Hindlimb muscle (tissue), 1 donor: Measurements from ENCODE around the gene HOXA5. TPM values are rescaled to one million over a fixed set of nuclear protein-coding genes. Genes with fewer than 3 reads are reported as not detected.

Source experiments
- DNase-seq: peaks from one replicate; pipeline ENCODE4 v3.0.0-alpha.2; 2013
- polyA plus RNA-seq: library from polyadenylated mRNA; unstranded; fragments of 120-200 nt; gene quantifications from one replicate; pipeline ENCODE4 v1.2.1, GENCODE V29; 2013; ENCODE audit not compliant: insufficient read length

Gene HOXA5
- polyA plus RNA-seq, 1 donor: 7.0 TPM

DNA sequence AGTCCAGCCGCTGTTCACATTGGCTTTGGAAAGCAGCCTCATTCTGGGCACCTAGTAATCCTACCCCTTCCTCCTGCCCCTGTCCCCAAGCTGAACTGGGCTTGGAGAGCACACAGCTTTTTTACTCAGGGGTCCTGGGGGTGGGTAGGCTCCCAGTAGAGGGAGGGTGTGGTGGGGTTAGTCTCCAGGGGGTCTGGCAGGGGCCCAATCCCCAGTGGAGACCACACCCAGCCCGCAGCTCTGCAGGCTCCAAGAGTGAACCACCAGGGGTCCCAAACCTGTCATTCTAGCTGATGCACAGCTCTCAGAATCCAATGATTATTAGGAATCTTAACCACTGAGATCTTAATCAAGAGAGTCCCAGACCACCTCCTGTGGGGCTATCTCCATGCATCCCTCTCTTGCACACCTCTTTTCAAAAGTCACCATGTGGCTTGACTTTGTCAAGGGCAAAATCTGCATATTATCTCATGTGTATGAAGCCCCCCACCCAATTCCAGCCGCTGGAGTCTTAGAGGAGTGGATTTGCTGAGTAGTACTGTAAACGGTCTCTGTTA is 38.9 kb upstream of the HOXA5 start:
- DNase-seq: no peak

DNA sequence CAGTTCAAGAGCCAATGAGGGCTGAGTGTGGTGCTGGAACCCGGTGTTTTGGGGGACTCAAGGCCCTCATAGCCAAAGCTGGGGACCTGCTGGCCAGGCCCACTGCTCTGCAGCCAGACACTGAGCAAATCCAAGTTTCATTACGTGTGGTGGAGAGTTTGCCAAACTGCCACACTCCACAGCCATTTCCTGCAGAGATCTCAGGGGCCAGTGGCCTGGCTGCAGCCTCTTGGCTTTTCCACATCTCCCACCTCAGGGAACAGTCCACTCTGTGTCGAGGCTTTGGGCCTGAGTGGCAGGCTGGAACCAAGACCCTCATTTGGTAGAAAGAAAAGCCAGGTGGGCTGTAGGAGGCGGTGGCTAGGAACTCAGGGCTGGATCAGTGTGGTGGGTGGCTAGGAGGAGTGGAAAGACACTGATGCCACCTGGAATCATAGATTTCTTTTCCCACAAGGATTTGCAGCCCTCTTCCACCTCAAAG is 38.4 kb upstream of the HOXA5 start:
- no peak for DNase-seq

DNA sequence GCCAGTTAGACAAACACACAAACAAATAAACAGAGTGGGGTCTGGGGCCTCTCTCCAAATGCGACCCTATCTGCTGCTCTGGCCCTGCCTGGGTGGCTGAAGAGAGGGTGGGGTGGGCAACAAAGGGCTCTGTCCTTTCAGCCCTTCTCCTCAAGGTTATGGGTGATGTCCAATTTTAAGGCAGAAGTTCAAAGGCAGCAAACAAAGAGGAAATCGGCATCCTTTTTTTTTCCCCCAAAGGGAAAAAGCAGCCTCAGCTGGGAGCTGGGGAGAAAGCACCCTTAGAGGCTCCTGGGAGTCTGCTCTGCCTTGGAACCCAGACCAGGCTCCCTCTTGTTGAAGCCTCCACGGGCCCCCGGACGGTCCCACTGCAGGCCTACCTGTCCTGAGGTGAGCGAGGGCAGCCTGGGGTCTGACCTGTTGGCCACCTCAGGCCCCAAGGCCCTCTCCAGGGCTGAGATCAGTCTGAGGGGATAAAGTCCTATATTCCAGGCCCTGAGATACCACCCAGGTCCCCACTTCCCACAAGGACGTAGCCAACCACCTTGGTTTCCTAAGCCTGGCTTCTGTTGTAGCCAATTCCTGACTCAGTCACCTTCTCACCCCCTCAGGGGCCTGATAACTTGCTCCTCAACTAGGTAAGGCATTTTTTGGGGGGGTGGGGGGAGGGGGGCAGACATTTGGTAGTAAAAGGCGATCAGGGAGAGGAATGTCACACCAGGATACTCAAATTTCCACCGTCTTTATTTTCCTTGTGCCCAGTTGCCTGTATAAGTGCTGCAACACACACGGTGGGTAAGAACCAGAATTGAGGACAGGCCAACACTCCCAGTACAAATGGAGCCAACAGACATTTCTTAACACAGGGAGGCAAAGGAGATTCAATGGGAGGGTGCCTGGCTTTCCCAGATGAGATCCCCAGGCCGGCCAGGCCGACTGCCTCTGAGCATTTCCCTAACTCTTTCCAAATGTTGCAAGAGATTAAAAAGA is 37.2 kb upstream of the HOXA5 start:
- no peak for DNase-seq

DNA sequence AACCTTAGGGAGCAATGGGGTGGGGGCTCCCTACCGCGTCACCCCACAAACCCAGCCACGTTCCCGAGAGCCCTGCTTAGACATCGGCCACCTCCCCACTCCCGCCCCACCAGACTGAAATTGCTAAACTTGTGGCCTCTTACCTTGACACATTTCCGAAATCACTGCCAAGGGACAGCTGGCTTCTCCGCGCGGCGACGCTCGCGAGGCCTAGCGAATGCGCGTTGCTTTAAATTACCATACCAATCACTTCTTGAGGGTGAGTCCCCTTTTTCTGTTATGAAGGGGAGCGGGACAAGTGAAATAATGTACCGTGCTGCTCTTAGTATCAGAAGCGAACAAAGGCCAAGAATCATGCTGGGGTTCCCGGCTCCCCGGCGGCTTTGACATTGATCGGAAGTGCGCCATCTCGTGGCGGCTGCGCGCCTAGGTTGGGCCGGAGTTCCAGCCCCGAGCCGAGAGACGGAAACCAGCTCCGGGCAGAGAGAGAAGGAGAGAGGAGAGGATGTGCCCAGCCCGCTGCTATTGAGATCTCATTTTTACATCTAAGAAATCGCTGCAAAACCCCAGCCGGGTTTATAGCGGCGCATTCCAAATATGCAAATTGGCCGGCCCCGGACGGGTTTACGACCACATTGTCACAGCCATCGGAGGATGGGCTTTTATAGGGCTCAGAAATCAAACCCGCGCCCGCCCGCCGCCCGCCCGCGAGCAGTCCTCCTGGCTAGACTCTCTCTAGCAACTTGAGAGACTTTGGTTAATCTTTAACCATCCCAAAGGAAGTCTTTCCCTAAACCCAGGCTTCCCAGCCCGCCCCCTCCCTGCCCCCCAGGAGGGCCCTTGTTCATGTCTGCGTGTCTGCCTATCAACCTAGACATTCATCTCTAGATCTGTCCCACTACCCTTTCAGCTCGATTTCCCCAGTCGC is 36.3 kb upstream of the HOXA5 start:
- DNase-seq: peak; percentile 93

DNA sequence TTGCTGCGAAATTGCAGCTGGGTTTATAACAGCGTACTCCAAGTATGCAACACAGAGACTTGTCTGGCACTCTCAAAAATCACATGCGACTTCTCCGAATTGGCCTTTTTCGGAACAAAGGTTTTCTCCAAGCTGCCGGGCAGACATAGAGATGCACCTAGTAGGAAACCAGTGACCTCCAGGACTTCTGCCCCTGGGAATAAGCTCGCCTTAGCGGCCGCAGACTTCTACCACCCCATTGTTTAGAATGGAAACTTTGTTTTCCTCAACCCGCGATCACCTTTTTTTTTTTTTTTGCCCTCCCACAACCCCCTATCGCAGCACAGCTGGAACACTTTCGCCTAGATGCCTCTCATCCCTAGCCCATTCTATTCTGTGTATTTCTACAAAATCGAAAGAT is 35.5 kb upstream of the HOXA5 start:
- DNase-seq: no peak

DNA sequence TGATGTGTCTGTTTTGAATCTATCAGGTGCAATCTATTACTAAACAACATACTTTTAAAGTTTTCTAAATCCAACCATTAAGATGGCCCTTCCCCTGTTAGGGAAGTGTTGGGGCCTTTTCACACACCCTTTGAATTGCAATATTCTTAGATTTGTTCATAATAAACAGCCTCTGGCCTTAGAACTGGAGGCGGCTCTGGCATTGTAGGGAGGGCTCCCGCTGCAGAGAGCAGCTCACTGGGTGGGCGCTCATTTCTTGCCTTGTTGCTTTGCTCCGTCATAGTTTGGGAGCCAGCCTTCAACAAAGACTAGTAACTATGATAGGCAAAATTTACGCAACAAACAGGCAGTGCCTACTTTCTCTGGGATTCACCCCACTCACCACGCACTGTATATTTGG is 34.9 kb upstream of the HOXA5 start:
- DNase-seq: no peak

DNA sequence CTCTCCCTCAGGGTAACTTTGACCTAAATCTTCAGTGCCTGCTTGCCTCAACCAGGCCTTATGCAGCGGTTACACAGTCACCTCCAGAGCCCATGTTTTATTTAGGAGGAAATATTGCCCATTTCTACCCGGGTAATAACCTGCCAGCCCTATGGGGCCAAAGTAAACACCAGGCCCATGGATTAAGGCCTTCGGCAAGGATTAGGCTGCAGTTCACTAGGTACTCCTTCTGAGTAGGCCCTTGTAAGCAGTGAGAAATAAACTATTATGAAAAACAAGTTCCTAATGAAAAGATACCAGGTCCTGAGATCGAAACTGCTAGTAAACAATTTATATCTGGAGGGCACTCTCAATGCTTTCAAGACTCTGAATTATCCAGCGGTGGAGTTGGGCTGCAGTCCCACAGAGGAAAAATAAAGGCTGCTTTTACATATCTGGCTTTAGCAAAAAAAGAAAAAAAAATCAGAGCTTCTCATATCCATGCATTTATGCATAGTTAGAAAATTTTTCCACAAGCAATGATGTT is 34.4 kb upstream of the HOXA5 start:
- DNase-seq: no peak

DNA sequence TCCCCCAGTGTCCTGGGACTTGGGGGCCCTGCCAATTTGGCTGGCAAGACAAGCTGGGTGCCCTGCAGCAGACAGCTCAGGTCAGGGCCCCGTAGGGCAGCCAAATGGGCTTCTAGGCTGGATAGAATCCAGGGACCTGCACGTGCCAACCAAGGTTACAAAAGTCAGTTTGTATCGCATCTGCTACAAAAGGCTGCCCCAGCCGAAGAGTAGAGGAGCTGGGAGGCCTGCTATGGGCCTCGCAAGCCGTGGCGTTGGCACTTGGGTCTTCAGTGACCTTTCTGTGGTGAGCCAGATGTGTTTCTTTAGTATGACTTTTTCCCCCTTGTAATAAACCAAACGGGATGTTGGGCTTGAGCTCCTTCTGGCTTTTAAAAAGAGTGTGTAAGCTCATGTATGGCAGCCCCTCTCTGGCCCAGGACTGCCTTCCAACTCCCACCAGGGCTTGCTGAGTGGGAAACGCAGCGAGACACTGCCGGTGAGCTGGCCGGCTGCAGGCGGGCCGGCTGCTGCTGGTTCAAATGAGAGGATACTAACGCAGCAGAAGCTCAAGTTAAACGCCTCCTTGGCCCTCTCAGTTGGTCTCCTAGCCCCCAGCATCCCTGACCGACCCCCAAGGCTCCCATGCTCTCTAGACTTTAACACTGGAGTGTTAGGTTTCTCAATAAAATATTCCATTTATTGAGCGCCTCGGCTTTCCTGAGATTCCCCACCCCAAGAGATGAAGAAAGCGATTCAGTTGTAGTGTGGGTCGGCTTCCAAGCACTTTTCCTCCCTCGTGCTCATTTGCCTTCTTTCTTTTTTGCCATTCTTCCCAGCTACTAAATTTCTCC is 33.7 kb upstream of the HOXA5 start:
- DNase-seq: no peak

DNA sequence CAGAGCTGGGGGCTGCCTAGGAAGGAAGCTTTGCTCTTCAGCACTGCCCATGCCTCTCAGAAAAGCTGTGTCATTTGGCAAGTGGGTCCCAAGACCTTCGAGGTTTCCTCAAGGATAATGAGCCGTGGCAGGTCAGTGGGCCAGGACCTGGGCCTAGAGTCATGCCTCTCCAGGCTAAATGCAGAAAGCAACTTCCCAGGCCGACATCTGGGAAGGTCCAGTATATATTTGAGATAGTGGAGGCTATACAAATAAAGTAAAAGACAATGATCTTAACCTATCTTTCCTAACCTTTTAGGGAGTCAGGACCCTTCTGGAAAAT is 33.0 kb upstream of the HOXA5 start:
- no peak for DNase-seq

DNA sequence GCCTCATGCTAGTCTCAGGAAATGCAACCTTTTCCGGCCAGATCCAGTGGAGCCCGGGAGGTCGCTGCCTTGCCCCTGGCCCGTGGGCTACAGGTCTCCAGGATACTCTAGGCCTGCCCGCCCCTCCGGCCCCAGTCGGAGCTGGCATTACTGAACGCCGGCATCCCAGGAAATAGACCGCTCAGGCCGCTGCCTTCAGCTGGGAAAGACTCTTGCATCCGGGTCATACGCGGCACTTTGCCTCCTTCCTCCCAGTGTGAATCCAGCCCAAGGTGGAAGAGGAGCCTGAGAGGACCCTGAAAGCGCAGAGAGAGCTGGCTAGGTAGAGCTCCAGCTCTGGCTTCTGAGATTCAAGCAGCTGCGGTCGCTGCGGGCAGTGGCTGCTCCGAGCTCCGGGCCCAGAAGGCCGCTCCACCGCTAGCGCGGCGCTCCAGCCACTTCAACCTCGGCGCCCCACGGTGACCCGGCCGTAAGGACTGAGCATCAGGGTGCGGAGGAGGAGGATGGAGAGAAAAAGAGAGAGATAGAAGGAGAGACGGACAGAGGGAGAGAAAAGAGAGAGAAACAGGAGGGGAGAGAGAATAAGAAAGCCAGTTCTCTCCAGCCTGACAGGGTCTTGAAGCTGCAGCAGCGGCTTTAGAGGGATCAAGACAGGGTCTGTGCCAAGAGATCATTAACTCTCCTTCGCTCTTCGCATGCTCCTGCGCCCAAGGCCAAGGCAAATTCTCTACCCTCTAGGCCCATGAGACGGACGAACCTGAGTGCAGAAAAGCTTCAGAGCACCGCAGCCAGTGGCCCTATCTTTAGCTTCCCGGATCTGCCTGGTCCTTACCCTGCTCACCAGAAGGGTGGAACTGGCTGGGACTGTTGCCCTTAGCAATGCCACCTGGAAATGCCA is 32.4 kb upstream of the HOXA5 start:
- DNase-seq: no peak

DNA sequence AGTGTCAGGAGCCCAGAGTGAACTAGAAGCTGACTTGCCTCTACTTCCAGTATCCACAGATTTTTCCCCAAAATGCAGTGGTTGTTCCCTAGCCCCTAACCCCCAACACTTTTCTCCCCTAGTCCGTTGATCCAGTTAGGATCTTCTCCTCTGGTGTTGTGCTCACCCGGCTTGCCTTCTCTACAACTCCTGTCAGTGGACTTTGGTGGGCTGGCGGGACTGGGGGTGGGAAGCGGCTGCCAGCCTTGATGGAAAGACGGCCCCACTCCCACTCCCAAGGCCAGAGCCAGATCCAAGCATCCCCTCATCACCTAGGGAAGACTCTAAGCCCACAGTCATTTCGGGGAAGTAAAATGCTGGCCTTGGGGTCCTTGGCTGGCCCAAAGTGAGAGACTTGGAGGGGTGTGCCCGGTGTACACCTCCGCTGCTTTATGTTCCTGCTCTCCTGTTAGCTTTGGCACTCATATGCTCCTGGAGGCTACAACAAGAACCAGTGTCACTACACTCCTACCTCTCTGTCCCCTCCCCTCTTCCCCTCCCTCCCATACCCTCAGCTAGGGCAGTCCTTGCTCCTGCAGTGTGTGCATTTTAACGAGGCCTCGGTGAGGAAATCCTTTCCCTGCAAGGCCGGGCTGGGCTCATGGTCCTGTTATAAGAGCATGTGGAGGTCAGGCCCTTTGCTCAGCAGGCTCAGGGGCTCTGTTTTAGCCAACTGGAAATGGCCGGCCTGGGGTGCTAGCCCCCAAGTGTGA is 31.6 kb upstream of the HOXA5 start:
- no peak for DNase-seq

DNA sequence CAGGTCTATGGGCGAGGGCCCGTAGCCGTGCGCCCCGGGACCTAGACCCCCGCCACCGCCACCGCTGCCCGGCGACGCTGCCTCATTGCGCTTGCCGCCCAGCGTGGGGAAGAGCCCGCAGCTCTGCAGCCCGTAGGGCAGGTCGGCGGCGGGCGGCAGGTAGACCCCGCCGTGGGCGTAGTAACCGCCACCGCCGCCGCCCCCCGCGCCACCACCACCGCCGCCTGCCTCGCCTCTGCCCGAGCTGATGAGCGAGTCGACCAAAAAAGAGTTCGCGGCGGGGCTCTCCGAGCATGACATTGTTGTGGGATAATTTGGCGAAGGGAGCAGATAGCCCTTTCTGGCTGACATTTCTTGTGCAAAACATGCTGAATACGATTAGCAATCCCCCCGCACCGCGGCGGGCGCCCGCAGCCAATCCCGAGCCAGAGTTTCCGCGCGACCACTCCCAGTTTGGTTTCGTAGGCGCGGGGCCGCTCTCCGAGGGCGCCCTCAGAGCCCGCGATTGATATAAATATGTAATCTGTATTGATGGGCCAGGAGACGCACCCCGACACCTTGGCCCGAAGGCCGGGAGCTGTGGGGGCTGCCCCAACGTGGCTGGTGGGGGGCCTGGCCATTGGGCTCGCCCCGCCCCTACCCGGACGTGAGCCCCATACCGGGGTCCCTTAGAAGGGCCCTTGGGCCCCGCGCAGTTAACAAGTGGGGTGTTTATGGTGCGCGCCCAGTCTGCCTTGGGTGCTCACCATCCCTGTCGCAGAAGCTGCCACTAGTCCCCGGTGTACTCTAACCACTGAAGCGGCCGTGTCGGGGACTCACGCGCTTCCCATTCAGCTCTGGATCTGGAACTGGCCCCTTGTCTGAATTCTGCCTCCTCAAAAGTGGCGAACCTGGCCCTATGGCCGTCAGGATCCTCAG is 30.7 kb upstream of the HOXA5 start, which contains the start of gene HOXA10:
HOXA10 (minus strand) TSS at position 365 of the 918 bp plus-strand sequence; CDS start at position 351, 14 bp downstream.
- DNase-seq: no peak

DNA sequence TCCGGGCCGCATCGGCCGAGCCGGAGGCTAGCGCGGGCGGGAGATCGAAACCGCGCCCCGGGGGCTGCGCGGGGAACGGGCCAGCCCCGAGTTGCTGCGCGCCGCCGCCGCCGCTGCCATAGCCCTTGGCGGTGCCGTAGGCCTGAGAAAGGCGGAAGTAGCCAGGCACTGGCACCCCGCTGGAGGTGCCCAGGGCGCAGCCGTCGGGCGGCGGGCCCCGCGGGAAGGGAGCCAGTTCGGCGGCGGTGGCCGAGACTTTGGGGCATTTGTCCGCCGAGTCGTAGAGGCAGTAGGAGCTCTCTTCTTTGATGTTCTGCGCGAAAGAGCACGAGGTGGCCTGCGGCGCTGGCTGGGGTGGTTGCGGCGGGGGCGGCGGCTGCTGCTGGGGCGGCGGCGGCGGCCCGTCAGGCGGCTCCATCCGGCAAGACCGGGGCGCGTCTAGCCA is 30.1 kb upstream of the HOXA5 start:
- no peak for DNase-seq

DNA sequence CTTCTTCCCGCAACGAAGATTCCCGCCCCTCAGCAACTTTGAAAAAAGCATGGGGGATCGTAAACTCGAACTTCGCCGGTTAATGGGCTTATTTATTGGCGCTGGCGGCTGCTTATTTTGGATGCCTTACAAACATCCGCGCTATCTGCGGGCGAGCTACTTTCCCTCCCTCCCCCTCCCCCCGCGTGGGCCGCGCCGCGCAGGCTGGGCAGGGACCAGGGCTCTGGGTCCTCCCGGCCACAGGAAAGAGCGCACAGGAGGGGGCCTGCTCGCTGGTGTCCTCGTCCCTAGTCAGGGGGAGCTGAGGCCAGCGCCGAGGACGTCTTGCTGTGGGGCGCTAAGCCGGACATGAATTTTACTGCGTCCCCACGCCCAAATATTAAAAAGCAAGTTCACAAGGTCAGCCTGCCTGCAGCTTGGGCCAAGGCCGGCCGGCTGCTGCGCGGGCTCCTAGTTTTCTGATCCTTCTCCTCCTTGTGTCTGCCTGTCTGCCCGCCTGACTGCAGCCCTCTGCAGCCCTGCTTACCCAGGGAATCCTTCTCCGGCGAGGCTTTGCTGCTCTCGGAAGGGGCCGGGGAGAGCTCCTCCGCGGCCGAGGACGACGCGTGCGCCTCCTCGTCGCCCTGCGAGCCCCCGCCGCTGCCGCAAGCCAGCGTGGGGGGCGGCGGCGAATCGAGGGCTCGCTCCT is 29.5 kb upstream of the HOXA5 start:
- peak; percentile 87 for DNase-seq

DNA sequence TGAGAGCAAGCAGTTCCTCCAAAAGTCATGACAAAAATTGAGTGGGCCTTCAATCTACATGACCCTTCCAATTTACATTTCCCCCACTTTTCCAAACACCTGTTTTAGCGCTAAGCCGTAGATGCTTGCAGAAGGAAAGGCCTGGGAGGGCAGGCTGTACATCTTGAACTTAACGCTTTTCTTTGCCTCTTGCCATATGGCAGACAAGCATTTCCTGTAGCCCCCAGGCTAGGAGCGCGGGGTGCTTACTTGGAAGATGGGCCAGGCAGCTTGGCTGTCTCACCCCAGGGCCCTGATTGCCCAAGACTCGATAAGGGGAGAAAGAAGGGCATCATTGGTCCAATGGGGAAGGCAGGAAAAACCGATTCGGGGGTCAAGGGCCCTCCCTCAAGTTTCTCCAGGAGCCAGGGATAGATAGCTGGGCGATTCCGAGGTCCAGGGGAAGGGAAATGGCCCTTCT is 28.9 kb upstream of the HOXA5 start:
- DNase-seq: no peak

DNA sequence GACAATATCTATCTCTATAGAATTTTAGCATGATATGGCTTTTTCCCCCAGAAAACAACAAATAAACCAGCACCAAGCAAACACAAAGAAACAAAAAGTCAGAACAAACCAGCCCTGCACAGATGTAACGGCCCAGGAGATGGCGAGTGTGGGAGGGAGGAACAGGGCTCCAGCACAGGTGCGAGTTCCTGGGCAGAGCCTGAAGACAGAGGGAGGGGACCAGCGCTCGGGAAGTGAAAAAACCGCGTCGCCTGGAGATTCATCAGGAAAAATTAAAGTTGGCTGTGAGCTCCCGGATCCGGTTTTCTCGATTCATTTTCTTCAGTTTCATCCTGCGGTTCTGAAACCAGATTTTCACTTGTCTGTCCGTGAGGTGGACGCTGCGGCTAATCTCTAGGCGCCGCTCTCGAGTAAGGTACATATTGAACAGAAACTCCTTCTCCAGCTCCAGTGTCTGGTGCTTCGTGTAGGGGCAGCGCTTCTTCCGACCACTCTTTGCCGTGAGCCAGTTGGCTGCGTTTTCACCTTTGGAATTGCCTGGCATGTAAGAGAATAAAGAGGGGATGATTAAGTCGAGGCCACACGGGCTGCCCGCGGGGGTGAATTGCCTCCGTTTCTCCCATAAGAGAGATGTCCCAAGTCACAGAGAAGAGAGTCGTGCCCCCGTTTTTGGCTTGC is 28.3 kb upstream of the HOXA5 start:
- DNase-seq: no peak

DNA sequence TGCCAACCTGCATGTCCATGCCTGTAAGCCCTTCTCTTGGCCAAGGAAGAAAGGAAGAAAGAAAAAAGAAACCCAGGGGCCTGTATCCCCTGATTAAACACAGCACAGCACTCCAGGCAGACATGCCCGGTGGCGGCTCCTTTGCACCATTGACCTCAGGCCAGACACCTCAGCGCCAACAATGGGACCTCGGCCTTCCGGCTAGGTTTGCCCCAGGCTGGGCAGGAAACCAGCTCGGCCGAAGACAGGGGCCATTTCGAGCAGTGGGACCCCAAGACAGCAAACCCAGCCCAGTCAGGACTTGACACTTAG is 27.8 kb upstream of the HOXA5 start:
- no peak for DNase-seq
